ENCODE data around the gene FAM222A. TPM values are rescaled to one million over a fixed set of nuclear protein-coding genes. Genes with fewer than 3 reads are reported as not detected.

Gene FAM222A
- total and polyA plus RNA-seq, 2 of the 8 experiments (the other 6 are each of a cell fraction or from before 2014, with no cell fraction given), result 0.94 to 1.1 TPM

DNA sequence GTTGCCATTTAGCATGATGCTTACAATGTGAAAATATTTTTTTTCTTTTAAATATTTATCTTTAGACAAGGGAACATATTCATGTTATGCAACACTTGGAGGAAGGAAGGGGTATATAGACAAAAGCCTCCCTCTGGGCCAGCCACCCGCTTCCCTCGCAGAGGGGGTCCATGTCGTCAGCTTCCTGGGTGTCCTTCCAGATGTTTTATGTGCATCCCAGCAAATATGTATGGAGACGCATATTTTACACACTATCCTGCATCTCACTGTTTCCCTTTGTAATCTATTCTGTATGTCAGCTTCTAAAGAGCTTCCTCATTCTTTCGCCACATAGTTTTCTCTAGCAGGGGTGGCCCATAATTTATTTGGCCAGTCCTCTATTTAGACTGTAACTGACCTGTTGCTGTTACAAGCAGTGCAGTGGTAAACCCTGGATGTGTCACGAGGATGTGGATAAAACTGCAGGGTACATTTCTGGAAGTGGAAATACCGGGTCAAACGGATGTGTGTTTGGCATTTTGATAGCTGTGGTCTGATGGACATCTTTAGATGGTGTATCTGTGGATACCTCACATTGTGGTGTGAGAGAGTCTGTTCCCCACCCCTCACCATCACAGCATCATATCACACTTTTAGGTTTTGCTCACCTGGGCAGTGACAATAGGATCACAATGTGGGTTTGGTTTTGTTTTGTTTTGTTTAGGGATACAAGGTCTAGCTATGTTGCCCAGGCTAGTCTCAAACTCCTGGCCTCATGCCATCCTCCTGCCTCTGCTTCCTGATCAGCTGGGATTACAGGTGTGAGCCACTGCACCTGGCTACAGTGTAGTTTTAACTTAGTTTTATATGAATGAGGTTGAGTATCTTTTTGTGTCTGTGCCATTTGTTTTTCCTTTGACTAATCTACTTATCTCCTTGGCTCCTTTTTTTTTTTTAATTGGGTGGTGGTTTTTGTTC, 31.6 kb downstream of the FAM222A start (continued):
- TF ChIP-seq, protein P1, sequence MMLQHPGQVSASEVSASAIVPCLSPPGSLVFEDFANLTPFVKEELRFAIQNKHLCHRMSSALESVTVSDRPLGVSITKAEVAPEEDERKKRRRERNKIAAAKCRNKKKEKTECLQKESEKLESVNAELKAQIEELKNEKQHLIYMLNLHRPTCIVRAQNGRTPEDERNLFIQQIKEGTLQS (IDR thresholded peaks at IDR 0.05; ENCODE audit: insufficient read depth, low read depth, low read length), result no peak
- TF ChIP-seq KDM4A (IDR thresholded peaks at IDR 0.05; ENCODE audit: low read depth, low read length, severe bottlenecking), result no peak
- TF ChIP-seq EP300 (IDR thresholded peaks at IDR 0.05; ENCODE audit: borderline replicate concordance in 1 of 2, low read depth in 2 of 2, low read length in 2 of 2), result no peak
